Measurements from ENCODE around the gene NPIPB4. TPM values are rescaled to one million over a fixed set of nuclear protein-coding genes. Genes with fewer than 3 reads are reported as not detected.
"Not testable (repeated sequence)": the region's sequence is repeated elsewhere in the genome, so short reads cannot be mapped to it uniquely, and the experiment has no call there.

Gene NPIPB4
- 100 to 1,000 TPM; 237 to 255 TPM for total RNA-seq

DNA sequence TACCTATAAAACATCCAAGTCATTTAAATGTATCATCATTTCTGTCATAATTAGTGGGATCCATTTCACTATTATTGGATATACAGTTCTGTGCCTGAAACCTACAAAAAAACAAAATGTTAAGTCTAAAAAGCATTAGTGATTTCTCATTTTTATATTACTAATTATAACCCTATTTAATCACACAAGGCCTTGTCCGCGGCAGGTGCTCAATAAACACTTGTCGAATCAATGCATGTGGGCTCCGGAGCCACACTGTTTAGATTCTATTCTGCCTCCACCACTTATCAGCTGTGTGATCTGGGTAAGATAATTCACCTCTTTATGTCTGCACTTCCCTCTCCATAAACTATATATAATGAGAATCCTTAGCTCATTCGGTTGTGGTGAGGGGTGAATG, at the start of gene NPIPB4:
Gene NPIPB4 (minus strand): TSS at position 101 of the 400 bp plus-strand sequence. CDS start 378 bp downstream, outside the sequence.
- H3K4me1 Mint-ChIP-seq; H3K9me3 Mint-ChIP-seq; H3K27ac Mint-ChIP-seq; DNase-seq; H3K27me3 Mint-ChIP-seq; POLR2A ChIA-PET; ATAC-seq (ENCODE audit: low read depth); H3K36me3 Mint-ChIP-seq; H3K4me3 Mint-ChIP-seq: not testable (repeated sequence)

DNA sequence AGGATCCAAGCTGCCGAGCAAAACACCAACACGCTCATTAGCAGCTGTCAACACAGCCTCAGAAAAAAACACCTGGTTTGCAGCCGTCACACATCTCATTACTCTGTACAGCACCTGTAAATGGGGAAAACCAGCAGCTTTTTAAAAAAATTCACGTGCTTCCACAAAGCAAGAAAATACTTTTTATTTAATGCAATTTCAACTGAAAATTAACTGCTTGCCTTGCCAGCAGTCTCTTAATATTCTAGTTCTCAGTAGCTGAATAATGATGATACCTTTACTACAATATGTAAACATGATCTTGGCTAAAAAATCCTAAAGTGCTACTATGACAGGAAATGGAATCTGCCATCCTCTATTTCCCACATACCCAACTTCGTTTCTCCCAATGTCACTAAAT, 41.4 kb upstream of the NPIPB4 start:
- not testable (repeated sequence) for ATAC-seq (ENCODE audit: low read depth); H3K27ac Mint-ChIP-seq

DNA sequence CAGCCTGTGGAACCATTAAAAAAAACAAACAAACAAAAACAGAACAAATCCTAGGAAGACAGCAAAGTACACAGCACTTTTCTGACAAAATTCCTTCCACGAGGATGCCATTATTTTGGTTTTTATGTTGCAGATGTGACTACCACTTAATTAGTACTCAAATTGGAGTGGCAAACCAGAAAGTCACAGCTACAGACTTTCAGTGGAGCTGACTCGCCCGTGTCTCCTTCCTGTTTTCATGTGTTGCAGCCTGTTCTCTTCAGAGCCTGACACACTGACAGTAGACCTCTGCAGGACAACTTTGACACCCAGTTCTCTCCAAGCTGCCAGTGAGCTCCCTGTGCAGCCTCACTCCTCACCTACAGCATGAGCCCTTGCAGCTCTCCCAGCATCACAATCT, 24.4 kb upstream of the NPIPB4 start:
- POLR2A ChIA-PET; ATAC-seq (ENCODE audit: low read depth); H3K9me3 Mint-ChIP-seq; H3K4me3 Mint-ChIP-seq; H3K4me1 Mint-ChIP-seq; H3K36me3 Mint-ChIP-seq; H3K27ac Mint-ChIP-seq; H3K27me3 Mint-ChIP-seq; DNase-seq: not testable (repeated sequence)

More for the DNA sequence above, 41.4 kb upstream of the NPIPB4 start:
- H3K4me3 Mint-ChIP-seq, POLR2A ChIA-PET, H3K9me3 Mint-ChIP-seq, H3K27me3 Mint-ChIP-seq, H3K36me3 Mint-ChIP-seq, H3K4me1 Mint-ChIP-seq, DNase-seq: not testable (repeated sequence)

DNA sequence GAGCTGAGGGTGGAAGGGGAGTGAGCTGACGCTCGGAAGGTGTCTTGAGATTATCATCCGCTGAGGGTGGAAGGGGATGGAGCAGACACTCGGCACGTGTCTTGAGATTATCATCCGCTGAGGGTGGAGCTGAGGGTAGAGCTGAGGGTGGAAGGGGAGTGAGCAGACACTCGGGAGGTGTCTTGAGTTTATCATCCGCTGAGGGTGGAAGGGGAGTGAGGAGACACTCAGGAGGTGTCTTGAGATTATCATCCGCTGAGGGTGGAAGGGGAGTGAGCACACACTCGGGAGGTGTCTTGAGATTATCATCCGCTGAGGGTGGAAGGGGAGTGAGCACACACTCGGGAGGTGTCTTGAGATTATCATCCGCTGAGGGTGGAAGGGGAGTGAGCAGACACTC, 20.4 kb downstream of the NPIPB4 start:
- DNase-seq; H3K27me3 Mint-ChIP-seq; H3K9me3 Mint-ChIP-seq; H3K4me1 Mint-ChIP-seq; H3K36me3 Mint-ChIP-seq; H3K4me3 Mint-ChIP-seq; ATAC-seq (ENCODE audit: low read depth); POLR2A ChIA-PET; H3K27ac Mint-ChIP-seq: not testable (repeated sequence)

DNA sequence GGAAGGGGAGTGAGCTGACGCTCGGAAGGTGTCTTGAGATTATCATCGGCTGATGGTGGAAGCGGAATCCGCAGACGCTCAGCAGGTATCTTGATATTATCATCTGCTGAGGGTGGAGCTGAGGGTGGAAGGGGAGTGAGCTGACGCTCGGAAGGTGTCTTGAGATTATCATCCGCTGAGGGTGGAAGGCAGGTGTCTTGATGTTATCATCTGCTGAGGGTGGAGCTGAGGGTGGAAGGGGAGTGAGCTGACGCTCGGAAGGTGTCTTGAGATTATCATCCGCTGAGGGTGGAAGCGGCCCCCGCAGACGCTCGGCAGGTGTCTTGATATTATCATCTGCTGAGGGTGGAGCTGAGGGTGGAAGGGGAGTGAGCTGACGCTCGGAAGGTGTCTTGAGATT, 21.2 kb downstream of the NPIPB4 start:
- ATAC-seq (ENCODE audit: low read depth); DNase-seq; H3K27me3 Mint-ChIP-seq; H3K36me3 Mint-ChIP-seq; POLR2A ChIA-PET; H3K4me3 Mint-ChIP-seq; H3K27ac Mint-ChIP-seq; H3K4me1 Mint-ChIP-seq; H3K9me3 Mint-ChIP-seq: not testable (repeated sequence)

DNA sequence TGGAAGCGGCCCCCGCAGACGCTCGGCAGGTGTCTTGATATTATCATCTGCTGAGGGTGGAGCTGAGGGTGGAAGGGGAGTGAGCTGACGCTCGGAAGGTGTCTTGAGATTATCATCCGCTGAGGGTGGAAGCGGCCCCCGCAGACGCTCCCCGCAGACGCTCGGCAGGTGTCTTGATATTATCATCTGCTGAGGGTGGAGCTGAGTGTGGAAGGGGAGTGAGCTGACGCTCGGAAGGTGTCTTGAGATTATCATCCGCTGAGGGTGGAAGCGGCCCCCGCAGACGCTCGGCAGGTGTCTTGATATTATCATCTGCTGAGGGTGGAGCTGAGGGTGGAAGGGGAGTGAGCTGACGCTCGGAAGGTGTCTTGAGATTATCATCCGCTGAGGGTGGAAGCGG, 21.8 kb downstream of the NPIPB4 start:
- H3K4me1 Mint-ChIP-seq; H3K27ac Mint-ChIP-seq; H3K4me3 Mint-ChIP-seq; H3K36me3 Mint-ChIP-seq; DNase-seq; ATAC-seq (ENCODE audit: low read depth); H3K27me3 Mint-ChIP-seq; H3K9me3 Mint-ChIP-seq; POLR2A ChIA-PET: not testable (repeated sequence)

DNA sequence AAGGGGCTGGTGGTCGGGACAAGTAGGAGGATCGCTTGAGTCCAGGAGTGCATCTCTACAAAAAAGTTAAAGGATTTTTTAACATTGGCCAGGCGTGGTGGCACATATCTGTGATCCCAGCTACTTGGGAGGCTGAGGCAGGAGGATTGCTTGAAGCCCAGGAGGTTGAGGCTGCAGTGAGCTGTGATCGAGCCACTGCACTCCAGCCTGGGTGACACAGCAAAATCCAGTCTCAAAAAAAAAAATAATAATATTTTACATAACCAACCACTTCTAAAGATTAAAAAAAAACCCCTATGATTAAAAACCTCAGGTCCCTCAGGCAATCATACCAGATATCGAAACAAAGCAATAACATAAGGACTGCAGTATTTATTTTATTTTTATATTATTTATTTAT, 23.3 kb downstream of the NPIPB4 start:
- H3K4me3 Mint-ChIP-seq; H3K27me3 Mint-ChIP-seq; H3K9me3 Mint-ChIP-seq; POLR2A ChIA-PET; DNase-seq; H3K36me3 Mint-ChIP-seq; H3K4me1 Mint-ChIP-seq; H3K27ac Mint-ChIP-seq; ATAC-seq (ENCODE audit: low read depth): not testable (repeated sequence)

DNA sequence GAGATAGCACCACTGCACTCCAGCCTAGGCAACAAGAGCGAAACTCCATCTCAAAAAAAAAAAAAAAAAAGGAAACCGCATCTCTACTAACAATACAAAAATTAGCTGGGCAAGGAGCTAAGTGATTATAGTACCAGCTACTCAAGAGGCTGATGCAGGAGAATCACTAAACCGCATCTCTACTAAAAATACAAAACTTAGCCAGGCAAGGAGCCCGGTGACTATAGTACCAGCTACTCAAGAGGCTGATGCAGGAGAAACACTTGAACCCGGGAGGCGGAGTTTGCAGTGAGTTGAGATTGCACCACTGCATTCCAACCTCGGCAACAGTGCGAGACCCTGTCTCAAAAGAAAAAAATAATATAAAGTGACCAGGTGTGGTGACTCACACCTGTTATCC, 27.6 kb downstream of the NPIPB4 start:
- ATAC-seq (ENCODE audit: low read depth); DNase-seq; H3K4me3 Mint-ChIP-seq; H3K4me1 Mint-ChIP-seq; POLR2A ChIA-PET; H3K36me3 Mint-ChIP-seq; H3K27ac Mint-ChIP-seq; H3K27me3 Mint-ChIP-seq; H3K9me3 Mint-ChIP-seq: not testable (repeated sequence)

DNA sequence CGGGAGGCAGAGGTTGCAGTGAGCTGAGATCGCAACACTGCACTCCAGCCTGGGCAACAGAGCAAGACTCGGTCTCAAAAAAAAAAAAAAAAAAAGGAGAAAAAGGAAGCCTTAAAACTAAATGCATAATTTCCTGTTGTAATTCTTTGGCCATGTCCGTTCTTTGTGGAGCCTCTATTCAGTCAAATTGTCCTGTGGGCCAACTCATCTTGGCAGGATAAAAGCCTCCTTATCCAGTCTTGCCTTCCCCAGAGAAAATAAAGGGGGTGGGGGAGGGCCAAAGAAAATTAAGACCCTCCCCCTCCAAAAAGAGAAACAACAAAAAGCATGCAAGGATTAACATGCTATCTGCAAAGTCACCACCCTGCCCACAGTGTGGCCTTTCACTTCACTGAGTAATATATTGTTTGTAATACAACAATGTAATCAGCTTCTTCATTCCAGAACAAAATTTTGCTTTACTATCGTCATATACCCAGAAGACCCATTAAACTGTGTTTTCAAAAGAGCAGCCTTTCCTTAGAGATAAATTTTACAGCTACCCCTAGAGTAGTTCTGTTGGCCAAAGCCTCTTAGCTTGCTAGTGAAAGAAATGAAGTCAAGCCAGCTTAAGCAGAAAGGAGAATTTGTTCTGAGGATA, 31.4 kb downstream of the NPIPB4 start:
- H3K9me3 Mint-ChIP-seq; DNase-seq; H3K27me3 Mint-ChIP-seq; H3K4me3 Mint-ChIP-seq; H3K27ac Mint-ChIP-seq; H3K36me3 Mint-ChIP-seq; ATAC-seq (ENCODE audit: low read depth); H3K4me1 Mint-ChIP-seq; POLR2A ChIA-PET: not testable (repeated sequence)

DNA sequence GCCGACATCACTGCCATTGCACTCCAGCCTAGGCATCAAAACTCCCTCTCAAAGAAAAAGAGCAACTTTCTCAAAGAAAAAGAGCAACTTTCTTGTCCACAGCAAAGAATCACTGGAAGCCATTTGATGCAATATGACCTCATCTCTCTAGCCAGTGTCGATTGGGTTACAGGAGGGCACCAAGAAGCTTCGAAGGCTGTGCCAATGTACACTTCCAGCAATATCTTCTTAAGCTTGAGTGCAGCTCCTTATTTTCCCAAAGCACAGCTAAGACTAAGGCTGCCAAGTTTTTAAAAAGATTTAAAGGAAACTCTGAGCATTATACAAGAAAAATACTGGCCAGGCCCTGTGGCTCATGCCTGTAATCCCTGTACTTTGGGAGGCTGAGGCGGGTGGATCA, 32.0 kb downstream of the NPIPB4 start:
- H3K4me3 Mint-ChIP-seq; ATAC-seq (ENCODE audit: low read depth): not testable (repeated sequence)

DNA sequence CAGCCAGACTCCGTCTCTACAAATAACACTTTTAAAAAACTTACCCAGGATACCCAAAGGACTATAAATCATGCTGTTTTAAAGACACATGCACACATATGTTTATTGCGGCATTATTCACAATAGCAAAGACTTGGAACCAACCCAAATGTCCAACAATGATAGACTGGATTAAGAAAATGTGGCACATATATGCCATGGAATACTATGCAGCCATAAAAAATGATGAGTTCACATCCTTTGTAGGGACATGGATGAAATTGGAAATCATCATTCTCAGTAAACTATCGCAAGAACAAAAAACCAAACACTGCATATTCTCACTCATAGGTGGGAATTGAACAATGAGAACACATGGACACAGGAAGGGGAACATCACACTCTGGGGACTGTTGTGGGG, 34.3 kb downstream of the NPIPB4 start:
- ATAC-seq (ENCODE audit: low read depth); DNase-seq; H3K4me3 Mint-ChIP-seq; H3K36me3 Mint-ChIP-seq; H3K4me1 Mint-ChIP-seq; H3K9me3 Mint-ChIP-seq; POLR2A ChIA-PET; H3K27ac Mint-ChIP-seq; H3K27me3 Mint-ChIP-seq: not testable (repeated sequence)

More for the DNA sequence above, 32.0 kb downstream of the NPIPB4 start:
- H3K27me3 Mint-ChIP-seq, H3K27ac Mint-ChIP-seq, POLR2A ChIA-PET, DNase-seq, H3K9me3 Mint-ChIP-seq, H3K4me1 Mint-ChIP-seq, H3K36me3 Mint-ChIP-seq: not testable (repeated sequence)

DNA sequence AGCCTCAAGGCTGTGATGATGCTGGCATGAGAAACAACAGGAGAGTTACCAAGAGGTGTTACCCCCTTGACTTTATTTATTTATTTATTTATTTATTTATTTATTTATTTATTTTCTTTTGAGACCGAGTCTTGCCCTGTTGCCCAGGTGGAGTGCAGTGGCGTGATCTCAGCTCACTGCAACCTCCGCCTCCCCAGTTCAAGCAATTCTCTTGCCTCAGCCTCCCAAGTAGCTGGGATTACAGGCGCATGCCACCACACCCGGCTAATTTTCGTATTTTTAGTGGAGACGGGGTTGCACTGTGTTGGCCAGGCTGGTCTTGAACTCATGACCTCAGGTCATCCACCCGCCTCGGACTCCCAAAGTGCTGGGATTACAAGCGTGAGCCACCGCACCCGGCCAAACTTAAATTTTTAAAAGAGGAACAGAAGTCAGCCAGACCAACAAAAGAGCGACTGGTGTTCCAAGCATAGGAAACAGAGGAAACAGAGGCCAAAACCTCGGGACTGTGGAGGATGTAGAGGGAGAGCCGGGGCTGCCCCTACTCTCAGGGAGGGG, 36.6 kb downstream of the NPIPB4 start:
- DNase-seq; H3K27me3 Mint-ChIP-seq; ATAC-seq (ENCODE audit: low read depth); H3K4me1 Mint-ChIP-seq; H3K36me3 Mint-ChIP-seq; H3K9me3 Mint-ChIP-seq: not testable (repeated sequence)
- POLR2A ChIA-PET: interaction anchor here (0.6 to 1.2 kb wide), 3 partner anchors 132 to 582 kb away, joined by 3 to 4 read pairs (median 4); partner anchors contain the start of gene UQCRC2
- Mint-ChIP-seq H3K4me3 (peak overlapping the region; percentile 92), H3K27ac (peak overlapping the region; percentile 95)

DNA sequence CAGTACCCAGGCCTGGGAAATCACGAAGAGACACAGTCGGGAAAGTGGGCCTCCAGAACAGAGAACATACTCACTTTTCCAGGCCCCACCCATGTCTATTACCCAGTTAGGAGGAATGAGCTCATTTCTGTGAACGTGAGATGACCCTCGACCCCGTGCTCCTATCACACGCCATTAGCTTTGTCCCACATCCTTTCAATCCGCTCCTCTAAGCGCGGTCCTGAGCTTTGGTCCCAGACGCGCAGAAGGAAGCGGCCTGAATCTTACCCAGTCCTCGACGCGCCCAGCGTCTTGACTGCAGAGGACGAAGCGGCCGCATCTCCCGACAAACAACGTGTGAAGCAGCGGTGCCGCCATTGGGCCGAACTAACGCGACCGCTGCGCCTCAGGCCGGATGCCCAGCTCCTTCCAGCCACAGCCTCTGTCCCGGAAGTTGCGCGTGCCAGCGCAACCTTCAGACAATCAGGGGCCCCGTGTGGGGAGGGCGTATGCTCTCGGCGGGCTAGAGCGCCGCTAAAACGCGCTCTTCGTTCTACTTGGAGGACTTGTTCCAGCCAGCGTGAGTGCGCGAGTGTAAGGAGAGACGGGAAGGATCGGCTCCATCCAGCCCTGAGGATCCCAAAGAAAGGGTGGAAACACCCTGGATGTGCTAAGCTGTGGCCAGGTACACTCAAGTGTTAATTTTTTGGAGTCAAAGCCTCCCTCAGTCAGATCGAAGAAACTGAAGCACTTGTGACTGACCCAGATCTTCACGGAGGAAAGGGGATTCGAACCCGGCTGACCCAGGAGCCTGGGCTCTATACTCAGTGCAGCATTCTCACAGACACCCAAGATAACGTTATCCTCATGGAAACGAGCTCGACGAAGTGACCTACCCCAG, 37.3 kb downstream of the NPIPB4 start:
- H3K36me3 Mint-ChIP-seq, H3K27me3 Mint-ChIP-seq, H3K4me1 Mint-ChIP-seq, H3K9me3 Mint-ChIP-seq: not testable (repeated sequence)
- DNase-seq (peak; percentile 74), ATAC-seq (ENCODE audit: low read depth) (peak; percentile 98)
- Mint-ChIP-seq H3K4me3 (peak overlapping the region; percentile 92), H3K27ac (peak overlapping the region; percentile 95)
- POLR2A ChIA-PET: interaction anchor here (0.6 to 1.2 kb wide), 3 partner anchors 133 to 583 kb away, joined by 3 to 4 read pairs (median 4); partner anchors contain the start of gene UQCRC2

DNA sequence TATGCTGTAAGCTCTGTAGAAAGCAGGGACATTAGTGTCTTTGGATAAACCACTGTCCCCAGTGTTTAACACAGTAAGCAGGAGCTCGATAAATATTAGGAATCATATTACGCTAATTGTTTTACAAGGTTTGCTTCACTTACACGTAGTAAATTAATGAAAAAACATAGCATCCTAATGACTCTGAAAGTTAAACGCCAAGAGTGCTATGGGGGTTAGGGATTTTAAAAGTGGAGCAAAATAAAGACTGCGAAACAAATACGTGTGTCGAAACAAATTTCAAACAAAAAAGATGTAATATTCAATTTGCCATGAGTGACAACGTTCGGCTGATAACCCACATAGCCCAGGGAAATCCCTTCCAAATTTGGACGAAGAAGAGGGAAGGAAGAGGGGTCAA, 37.9 kb downstream of the NPIPB4 start:
- H3K36me3 Mint-ChIP-seq; DNase-seq; H3K27me3 Mint-ChIP-seq; ATAC-seq (ENCODE audit: low read depth); POLR2A ChIA-PET; H3K9me3 Mint-ChIP-seq; H3K4me1 Mint-ChIP-seq: not testable (repeated sequence)
- Mint-ChIP-seq H3K27ac (peak overlapping the region; percentile 95), H3K4me3 (peak overlapping the region; percentile 92)

Measured in activated naive CD8-positive, alpha-beta T cell treated with anti-CD3 and anti-CD28 coated beads, Interleukin-2, amount 10 ng/mL, durations not matched to agents 7 days and 5 days (primary cell).